ENCODE measurements around the gene SERPINB8.

SERPINB8 gene

GRCh38 chr18:63963615-63964256 lies 6.1 kb upstream of the SERPINB8 start:
- Histone ChIP-seq H3K36me3 (ENCODE audit: control insufficient read depth in 5 of 5, insufficient read depth in 5 of 5, low read length in 5 of 5) (no peaks in the 10 kb centered on the region), H3K27ac (ENCODE audit: low read depth, low read length) (no peak overlapping the region), H3K4me3 (ENCODE audit: low read depth in 1 of 5, low read length in 5 of 5) (no peak overlapping the region), H3K9ac (ENCODE audit: low read length in 5 of 5) (no peak overlapping the region), H3K4me1 (ENCODE audit: control insufficient read depth in 5 of 5, insufficient read depth in 5 of 5, low read length in 5 of 5) (no peaks in the 10 kb centered on the region), H3K9me3 (ENCODE audit: control insufficient read depth in 5 of 5, low read length in 5 of 5) (no peaks in the 10 kb centered on the region), H3K27me3 (ENCODE audit: control insufficient read depth in 5 of 5, insufficient read depth in 4 of 5, low read length in 5 of 5) (peaks cover 0 to 10% (median 2%) of the 10 kb centered on the region in 5 donors)

- Histone ChIP-seq H3K4me3 (ENCODE audit: low read depth in 1 of 5, low read length in 5 of 5) (no peak overlapping the region), H3K4me1 (ENCODE audit: control insufficient read depth in 5 of 5, insufficient read depth in 5 of 5, low read length in 5 of 5) (peaks cover 0 to 7% (median 6%) of the 10 kb centered on the region in 5 donors), H3K27ac (ENCODE audit: low read depth, low read length) (no peak overlapping the region), H3K36me3 (ENCODE audit: control insufficient read depth in 5 of 5, insufficient read depth in 5 of 5, low read length in 5 of 5) (no peaks in the 10 kb centered on the region), H3K9ac (ENCODE audit: low read length in 5 of 5) (no peak overlapping the region), H3K9me3 (ENCODE audit: control insufficient read depth in 5 of 5, low read length in 5 of 5) (no peaks in the 10 kb centered on the region), H3K27me3 (ENCODE audit: control insufficient read depth in 5 of 5, insufficient read depth in 4 of 5, low read length in 5 of 5) (peaks cover 0 to 10% (median 2%) of the 10 kb centered on the region in 5 donors)
Measured at GRCh38 chr18:63964908-63965307, 5.0 kb upstream of the SERPINB8 start.

- peaks cover 0 to 10% (median 2%) of the 10 kb centered on the region in 5 donors for H3K27me3 ChIP-seq (ENCODE audit: control insufficient read depth in 5 of 5, insufficient read depth in 4 of 5, low read length in 5 of 5)
- H3K36me3 ChIP-seq (ENCODE audit: control insufficient read depth in 5 of 5, insufficient read depth in 5 of 5, low read length in 5 of 5) = no peaks in the 10 kb centered on the region
- no peak overlapping the region for H3K27ac ChIP-seq (ENCODE audit: low read depth, low read length)
- peaks cover 0 to 9% (median 9%) of the 10 kb centered on the region in 5 donors for H3K4me1 ChIP-seq (ENCODE audit: control insufficient read depth in 5 of 5, insufficient read depth in 5 of 5, low read length in 5 of 5)
- no peaks in the 10 kb centered on the region for H3K9me3 ChIP-seq (ENCODE audit: control insufficient read depth in 5 of 5, low read length in 5 of 5)
- no peak overlapping the region for H3K9ac ChIP-seq (ENCODE audit: low read length in 5 of 5)
- no peak overlapping the region for H3K4me3 ChIP-seq (ENCODE audit: low read depth in 1 of 5, low read length in 5 of 5)
Measured at GRCh38 chr18:63965716-63966330, 4.1 kb upstream of the SERPINB8 start.

- H3K27ac ChIP-seq (ENCODE audit: low read depth, low read length) = peak overlapping the region; percentile 94
- H3K4me3 ChIP-seq (ENCODE audit: low read depth in 1 of 5, low read length in 5 of 5) = peak overlapping the region; percentile 82 to 91 (median 86)
- H3K9ac ChIP-seq (ENCODE audit: low read length in 5 of 5) = peak overlapping the region; percentile 61 to 95 (median 83)
- no peaks in the 10 kb centered on the region for H3K9me3 ChIP-seq (ENCODE audit: control insufficient read depth in 5 of 5, low read length in 5 of 5)
- H3K4me1 ChIP-seq (ENCODE audit: control insufficient read depth in 5 of 5, insufficient read depth in 5 of 5, low read length in 5 of 5) = peaks cover 0 to 17% (median 14%) of the 10 kb centered on the region in 5 donors
- H3K36me3 ChIP-seq (ENCODE audit: control insufficient read depth in 5 of 5, insufficient read depth in 5 of 5, low read length in 5 of 5) = no peaks in the 10 kb centered on the region
- peaks cover 0 to 2% (median 0%) of the 10 kb centered on the region in 5 donors for H3K27me3 ChIP-seq (ENCODE audit: control insufficient read depth in 5 of 5, insufficient read depth in 4 of 5, low read length in 5 of 5)
Measured at GRCh38 chr18:63970809-63971205, 926 bp downstream of the SERPINB8 start.

GRCh38 chr18:63971320-63972001 lies 1.6 kb downstream of the SERPINB8 start:
- Histone ChIP-seq H3K27me3 (ENCODE audit: control insufficient read depth in 5 of 5, insufficient read depth in 4 of 5, low read length in 5 of 5) (no peaks in the 10 kb centered on the region), H3K4me3 (ENCODE audit: low read depth in 1 of 5, low read length in 5 of 5) (peak overlapping the region; percentile 82 to 91 (median 86)), H3K27ac (ENCODE audit: low read depth, low read length) (peak overlapping the region; percentile 94), H3K4me1 (ENCODE audit: control insufficient read depth in 5 of 5, insufficient read depth in 5 of 5, low read length in 5 of 5) (peaks cover 0 to 18% (median 14%) of the 10 kb centered on the region in 5 donors), H3K36me3 (ENCODE audit: control insufficient read depth in 5 of 5, insufficient read depth in 5 of 5, low read length in 5 of 5) (no peaks in the 10 kb centered on the region), H3K9me3 (ENCODE audit: control insufficient read depth in 5 of 5, low read length in 5 of 5) (no peaks in the 10 kb centered on the region), H3K9ac (ENCODE audit: low read length in 5 of 5) (peak overlapping the region; percentile 61 to 95 (median 83))

- H3K9me3 ChIP-seq (ENCODE audit: control insufficient read depth in 5 of 5, low read length in 5 of 5) = no peaks in the 10 kb centered on the region
- H3K27ac ChIP-seq (ENCODE audit: low read depth, low read length) = no peak overlapping the region
- H3K4me1 ChIP-seq (ENCODE audit: control insufficient read depth in 5 of 5, insufficient read depth in 5 of 5, low read length in 5 of 5) = peaks cover 0 to 20% (median 14%) of the 10 kb centered on the region in 5 donors
- H3K4me3 ChIP-seq (ENCODE audit: low read depth in 1 of 5, low read length in 5 of 5) = no peak overlapping the region
- H3K36me3 ChIP-seq (ENCODE audit: control insufficient read depth in 5 of 5, insufficient read depth in 5 of 5, low read length in 5 of 5) = no peaks in the 10 kb centered on the region
- H3K9ac ChIP-seq (ENCODE audit: low read length in 5 of 5) = no peak overlapping the region
- no peaks in the 10 kb centered on the region for H3K27me3 ChIP-seq (ENCODE audit: control insufficient read depth in 5 of 5, insufficient read depth in 4 of 5, low read length in 5 of 5)
Measured at GRCh38 chr18:63972002-63972376, 2.1 kb downstream of the SERPINB8 start.

- H3K4me1 ChIP-seq (ENCODE audit: control insufficient read depth in 5 of 5, insufficient read depth in 5 of 5, low read length in 5 of 5) = peaks cover 5 to 25% (median 15%) of the 10 kb centered on the region in 5 donors
- no peaks in the 10 kb centered on the region for H3K36me3 ChIP-seq (ENCODE audit: control insufficient read depth in 5 of 5, insufficient read depth in 5 of 5, low read length in 5 of 5)
- no peak overlapping the region for H3K27ac ChIP-seq (ENCODE audit: low read depth, low read length)
- no peak overlapping the region for H3K4me3 ChIP-seq (ENCODE audit: low read depth in 1 of 5, low read length in 5 of 5)
- H3K27me3 ChIP-seq (ENCODE audit: control insufficient read depth in 5 of 5, insufficient read depth in 4 of 5, low read length in 5 of 5) = no peaks in the 10 kb centered on the region
- H3K9ac ChIP-seq (ENCODE audit: low read length in 5 of 5) = no peak overlapping the region
- no peaks in the 10 kb centered on the region for H3K9me3 ChIP-seq (ENCODE audit: control insufficient read depth in 5 of 5, low read length in 5 of 5)
Measured at GRCh38 chr18:63974991-63975390, 5.1 kb downstream of the SERPINB8 start.

GRCh38 chr18:63975628-63976027 lies 5.7 kb downstream of the SERPINB8 start:
- Histone ChIP-seq H3K4me3 (ENCODE audit: low read depth in 1 of 5, low read length in 5 of 5) (no peak overlapping the region), H3K9me3 (ENCODE audit: control insufficient read depth in 5 of 5, low read length in 5 of 5) (no peaks in the 10 kb centered on the region), H3K36me3 (ENCODE audit: control insufficient read depth in 5 of 5, insufficient read depth in 5 of 5, low read length in 5 of 5) (no peaks in the 10 kb centered on the region), H3K4me1 (ENCODE audit: control insufficient read depth in 5 of 5, insufficient read depth in 5 of 5, low read length in 5 of 5) (peaks cover 5 to 27% (median 19%) of the 10 kb centered on the region in 5 donors), H3K9ac (ENCODE audit: low read length in 5 of 5) (no peak overlapping the region), H3K27ac (ENCODE audit: low read depth, low read length) (no peak overlapping the region), H3K27me3 (ENCODE audit: control insufficient read depth in 5 of 5, insufficient read depth in 4 of 5, low read length in 5 of 5) (no peaks in the 10 kb centered on the region)

GRCh38 chr18:63977040-63977439 lies 7.2 kb downstream of the SERPINB8 start:
- H3K4me3 ChIP-seq (ENCODE audit: low read depth in 1 of 5, low read length in 5 of 5) = no peak overlapping the region
- H3K27ac ChIP-seq (ENCODE audit: low read depth, low read length) = no peak overlapping the region
- H3K9ac ChIP-seq (ENCODE audit: low read length in 5 of 5) = no peak overlapping the region
- peaks cover 0 to 13% (median 5%) of the 10 kb centered on the region in 5 donors for H3K36me3 ChIP-seq (ENCODE audit: control insufficient read depth in 5 of 5, insufficient read depth in 5 of 5, low read length in 5 of 5)
- H3K9me3 ChIP-seq (ENCODE audit: control insufficient read depth in 5 of 5, low read length in 5 of 5) = no peaks in the 10 kb centered on the region
- H3K27me3 ChIP-seq (ENCODE audit: control insufficient read depth in 5 of 5, insufficient read depth in 4 of 5, low read length in 5 of 5) = no peaks in the 10 kb centered on the region
- peaks cover 4 to 18% (median 14%) of the 10 kb centered on the region in 5 donors for H3K4me1 ChIP-seq (ENCODE audit: control insufficient read depth in 5 of 5, insufficient read depth in 5 of 5, low read length in 5 of 5)

GRCh38 chr18:63979409-63979920 lies 9.6 kb downstream of the SERPINB8 start:
- peak overlapping the region; percentile 72 for H3K27ac ChIP-seq (ENCODE audit: low read depth, low read length)
- H3K9me3 ChIP-seq (ENCODE audit: control insufficient read depth in 5 of 5, low read length in 5 of 5) = no peaks in the 10 kb centered on the region
- H3K4me1 ChIP-seq (ENCODE audit: control insufficient read depth in 5 of 5, insufficient read depth in 5 of 5, low read length in 5 of 5) = peaks cover 4 to 18% (median 14%) of the 10 kb centered on the region in 5 donors
- H3K9ac ChIP-seq (ENCODE audit: low read length in 5 of 5) = peak overlapping the region in 4 of 5 donors; percentile 8 to 48 (median 25)
- no peaks in the 10 kb centered on the region for H3K27me3 ChIP-seq (ENCODE audit: control insufficient read depth in 5 of 5, insufficient read depth in 4 of 5, low read length in 5 of 5)
- H3K36me3 ChIP-seq (ENCODE audit: control insufficient read depth in 5 of 5, insufficient read depth in 5 of 5, low read length in 5 of 5) = peaks cover 4 to 28% (median 18%) of the 10 kb centered on the region in 5 donors
- H3K4me3 ChIP-seq (ENCODE audit: low read depth in 1 of 5, low read length in 5 of 5) = peak overlapping the region; percentile 3 to 56 (median 42)
